Left ventricle myocardium superior (tissue), 1 donor: Measurements from ENCODE around the gene CYP2C8. TPM values are rescaled to one million over a fixed set of nuclear protein-coding genes. Genes with fewer than 3 reads are reported as not detected.
"Not testable (repeated sequence)": the region's sequence is repeated elsewhere in the genome, so short reads cannot be mapped to it uniquely, and the experiment has no call there.

Source experiments
- ATAC-seq: fragments of 200-7000 bp; cut with Tn5 transposase; one replicate; pipeline ENCODE4 v1.9.1; 2020; ENCODE audit warnings: mild to moderate bottlenecking, moderate library complexity
- DNase-seq: peaks from one replicate; pipeline ENCODE4 v3.0.0-alpha.2; 2020
- intact Hi-C: fragments of 100-400 bp; cut with micrococcal nuclease; formaldehyde crosslinking; loops from one replicate; pipeline ENCODE4 v1.11.0; 2022
- long read RNA-seq: library from polyadenylated mRNA; unstranded; transcript quantifications from one replicate; pipeline ENCODE4 v2.0.0, GENCODE V29; 2021
- total RNA-seq: library from RNA; stranded (reverse); fragmentation: NEBNext Ultra II Directional; extraction: Animal tissue kit (Norgen Biotek cat#: 25700); gene quantifications from one replicate; pipeline ENCODE4 v1.2.1, GENCODE V29; 2021
- donor health status: DM: no; HTN: yes; CAD: no; lungs with severe emphysema.

The CYP2C8 gene
- not detected for total RNA-seq
- long read RNA-seq: 0 reads

GRCh38 chr10:95069286-95069685 lies at the start of gene CYP2C8:
TSS of gene CYP2C8 (minus strand) at chr10:95069497. CDS start at chr10:95069402, 95 bp downstream.
- ATAC-seq: no peak
- intact Hi-C loops: no loop called here
- DNase-seq: no peak

DNA sequence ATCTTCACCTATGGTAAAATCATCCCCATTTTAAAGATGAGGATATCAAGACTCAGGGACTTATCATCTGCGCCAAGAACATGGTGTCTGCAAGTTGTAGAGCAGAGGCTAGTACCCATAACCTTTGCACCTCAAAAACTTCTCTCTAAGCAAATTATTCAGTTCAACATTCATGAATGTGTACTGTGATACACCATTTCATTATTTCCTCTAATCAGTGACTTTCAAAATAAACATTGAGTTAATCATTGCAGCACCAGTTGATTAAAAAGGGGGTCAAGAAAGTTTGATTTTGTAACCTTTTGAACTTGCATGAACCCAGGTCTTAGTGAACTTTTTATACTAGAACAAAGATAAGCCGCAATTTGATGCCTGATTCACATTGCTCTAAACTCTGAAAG lies 47.6 kb upstream of the CYP2C8 start:
- ATAC-seq (no peak), DNase-seq (no peak)
- intact Hi-C loops: no loop called here

DNA sequence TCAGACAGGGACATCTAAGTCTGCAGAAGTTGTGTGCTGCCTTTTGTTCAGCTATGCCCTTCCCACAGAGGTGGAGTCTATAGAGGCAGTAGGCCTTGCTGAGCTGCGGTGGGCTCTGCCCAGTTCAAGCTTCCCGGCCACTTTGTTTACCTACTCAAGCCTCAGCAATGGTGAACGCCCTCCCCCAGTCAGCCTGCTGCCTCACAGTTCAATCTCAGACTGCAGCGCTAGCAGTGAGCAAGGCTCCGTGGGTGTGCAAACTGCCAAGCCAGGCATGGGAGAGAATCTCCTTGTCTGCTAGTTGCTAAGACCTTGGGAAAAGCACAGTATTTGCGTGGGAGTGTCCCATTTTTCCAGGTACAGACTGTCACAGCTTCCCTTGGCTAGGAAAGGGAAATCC lies 41.5 kb upstream of the CYP2C8 start:
- DNase-seq, intact Hi-C loops, ATAC-seq: not testable (repeated sequence)

- DNase-seq (no peak), ATAC-seq (no peak)
- intact Hi-C loops: no loop called here
Observed at GRCh38 chr10:95097805-95098204, 28.5 kb upstream of the CYP2C8 start.

GRCh38 chr10:95096143-95096542 lies 26.8 kb upstream of the CYP2C8 start:
- intact Hi-C loops: no loop called here
- ATAC-seq (no peak), DNase-seq (no peak)

GRCh38 chr10:95079626-95080025 lies 10.3 kb upstream of the CYP2C8 start:
- intact Hi-C loops, DNase-seq, ATAC-seq: not testable (repeated sequence)

DNA sequence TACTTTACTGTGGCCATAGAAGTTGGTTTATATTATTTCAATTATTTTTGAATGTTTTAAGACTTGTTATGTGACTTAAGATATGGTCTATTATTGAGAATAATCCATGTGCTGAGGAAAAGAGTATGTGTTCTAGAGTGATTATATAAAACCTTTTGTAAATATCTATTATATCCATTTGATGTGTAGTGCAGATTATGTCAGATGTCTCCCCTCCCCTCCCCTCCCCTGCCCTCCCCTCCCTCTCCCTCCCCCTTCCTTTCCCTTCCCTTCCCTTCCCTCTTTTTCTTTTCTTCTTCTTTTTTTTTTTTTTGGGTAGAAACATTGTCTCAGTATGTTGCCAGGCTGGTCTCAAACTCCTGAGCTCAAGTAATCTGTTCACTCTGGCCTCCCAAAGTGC lies 8.3 kb upstream of the CYP2C8 start:
- intact Hi-C loops: no loop called here
- DNase-seq (no peak), ATAC-seq (no peak)

DNA sequence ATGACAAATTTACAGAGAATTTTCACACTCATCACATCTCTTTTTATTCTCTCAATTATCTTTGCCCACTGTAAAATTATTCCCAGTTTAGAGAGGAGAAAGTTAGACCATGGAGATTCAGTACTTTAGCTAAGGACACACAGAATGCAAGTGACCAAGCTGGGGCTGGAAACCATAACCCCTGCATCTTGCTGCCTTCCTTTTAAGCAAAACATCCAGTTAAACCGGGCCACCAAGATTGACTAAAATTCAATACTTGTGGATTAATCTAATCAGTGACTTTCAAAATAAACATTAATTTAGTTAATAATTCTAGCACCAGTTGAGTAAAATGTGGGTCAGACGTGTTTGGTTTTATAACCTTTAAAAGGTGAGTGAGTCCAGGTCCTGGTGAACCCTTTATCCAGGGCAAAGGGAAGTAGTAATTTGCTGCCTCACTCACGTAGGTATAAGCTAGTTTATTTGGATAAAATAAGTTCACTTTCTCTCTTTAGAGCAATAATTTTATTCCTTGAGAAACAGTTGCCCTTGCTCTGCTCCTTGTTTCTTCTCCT lies 1.9 kb upstream of the CYP2C8 start:
- no peak for ATAC-seq
- DNase-seq: no peak
- intact Hi-C loops: no loop called here

GRCh38 chr10:95064125-95064524 lies 5.2 kb downstream of the CYP2C8 start:
- DNase-seq, intact Hi-C loops, ATAC-seq: not testable (repeated sequence)

DNA sequence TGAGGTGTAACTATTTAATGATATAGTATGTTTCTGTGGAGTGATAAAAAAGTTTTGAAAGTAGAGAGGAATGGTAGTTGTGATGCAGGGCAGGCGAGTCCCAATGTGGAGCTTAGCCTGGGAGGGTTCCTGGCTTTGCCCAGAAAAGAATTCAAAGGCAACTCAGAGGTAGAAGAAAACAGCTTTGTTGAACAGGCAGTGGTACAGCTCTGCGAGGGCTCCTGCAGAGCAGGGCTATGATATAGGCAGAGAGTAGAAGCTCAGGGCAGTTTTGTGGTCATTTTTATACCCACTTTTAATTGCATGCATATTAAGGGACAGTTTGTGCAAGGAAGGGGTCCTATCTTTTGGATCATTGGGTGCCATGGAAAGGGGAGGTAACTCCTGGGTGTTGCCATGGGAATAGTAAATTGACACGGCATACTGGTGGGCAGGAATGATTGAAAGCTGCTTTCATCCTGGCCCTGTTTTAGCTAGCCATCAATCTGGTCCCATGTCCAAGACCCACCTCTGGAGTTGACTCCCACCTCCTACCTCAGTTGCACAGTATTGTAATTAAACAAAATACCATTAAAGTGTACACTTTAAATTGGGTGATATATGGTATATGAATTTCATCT lies 12.4 kb downstream of the CYP2C8 start:
- DNase-seq: no peak
- ATAC-seq: no peak
- intact Hi-C loops: no loop called here

DNA sequence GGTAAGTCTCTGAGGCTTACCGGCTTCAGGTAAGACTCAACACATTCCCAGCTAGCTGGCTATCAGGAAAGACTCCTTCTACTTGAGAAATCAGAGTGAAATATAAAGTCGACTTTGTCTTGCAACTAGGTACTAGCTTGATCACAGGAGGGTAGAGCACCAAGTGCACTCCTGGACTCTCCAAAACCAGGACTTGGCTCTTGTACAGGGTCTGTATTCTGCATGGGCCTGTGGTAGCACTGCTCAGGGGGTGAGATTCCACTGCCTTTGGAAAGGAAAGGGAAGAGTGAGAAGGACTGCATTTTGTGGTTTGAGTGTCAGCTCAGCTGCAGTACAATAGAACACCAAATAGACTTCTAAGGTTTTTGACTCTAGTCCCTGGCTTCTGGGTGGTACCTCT lies 19.4 kb downstream of the CYP2C8 start:
- DNase-seq (no peak), ATAC-seq (no peak)

GRCh38 chr10:95048206-95048605 lies 21.1 kb downstream of the CYP2C8 start:
- no peak for ATAC-seq
- intact Hi-C loops: no loop called here
- DNase-seq: no peak

More for the DNA sequence above, 19.4 kb downstream of the CYP2C8 start:
- intact Hi-C loops: no loop called here

- ATAC-seq (no peak), DNase-seq (no peak)
- intact Hi-C loops: no loop called here
Observed at GRCh38 chr10:95039281-95039680, 30.0 kb downstream of the CYP2C8 start.

GRCh38 chr10:95035332-95036295 lies 33.7 kb downstream of the CYP2C8 start:
- no peak for DNase-seq
- ATAC-seq: no peak
- intact Hi-C loops: no loop called here

DNA sequence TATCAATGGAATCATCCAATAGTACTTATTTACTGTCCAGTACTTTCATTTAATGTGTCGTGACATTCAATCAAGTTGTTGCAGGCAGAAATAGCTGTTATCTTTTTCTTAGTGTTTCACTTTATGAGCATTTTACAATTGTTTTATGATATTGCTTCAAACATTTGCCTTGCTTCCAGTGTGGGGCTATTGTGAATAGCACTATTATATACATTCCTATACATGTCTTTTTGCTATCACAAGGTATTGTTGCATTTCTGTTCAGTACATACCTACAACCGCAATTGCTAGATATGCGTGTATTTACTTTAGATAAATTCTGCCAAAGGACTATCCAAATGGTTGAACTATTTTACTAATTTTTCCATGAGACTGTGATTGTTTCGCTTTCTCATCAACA lies 34.9 kb downstream of the CYP2C8 start:
- intact Hi-C loops: no loop called here
- ATAC-seq (no peak), DNase-seq (no peak)

DNA sequence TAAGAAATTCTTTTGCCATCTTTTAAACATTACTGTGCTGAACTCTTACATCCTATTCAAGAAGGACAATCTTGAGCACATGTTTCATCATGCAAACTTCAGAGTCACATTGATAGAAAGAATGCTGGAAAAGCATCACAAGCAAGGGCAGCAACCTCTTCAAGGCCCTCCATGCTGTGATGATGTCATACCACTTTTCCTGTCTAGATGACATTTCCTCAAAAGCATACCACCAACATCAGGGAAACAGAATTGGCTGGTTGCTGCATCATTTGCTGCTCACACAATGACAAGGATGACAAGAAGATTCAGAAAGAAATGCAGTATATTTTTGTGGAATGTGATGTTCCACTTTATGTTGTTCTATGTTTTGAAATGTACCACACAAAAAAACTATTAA lies 37.6 kb downstream of the CYP2C8 start:
- intact Hi-C loops: no loop called here
- DNase-seq (no peak), ATAC-seq (no peak)

DNA sequence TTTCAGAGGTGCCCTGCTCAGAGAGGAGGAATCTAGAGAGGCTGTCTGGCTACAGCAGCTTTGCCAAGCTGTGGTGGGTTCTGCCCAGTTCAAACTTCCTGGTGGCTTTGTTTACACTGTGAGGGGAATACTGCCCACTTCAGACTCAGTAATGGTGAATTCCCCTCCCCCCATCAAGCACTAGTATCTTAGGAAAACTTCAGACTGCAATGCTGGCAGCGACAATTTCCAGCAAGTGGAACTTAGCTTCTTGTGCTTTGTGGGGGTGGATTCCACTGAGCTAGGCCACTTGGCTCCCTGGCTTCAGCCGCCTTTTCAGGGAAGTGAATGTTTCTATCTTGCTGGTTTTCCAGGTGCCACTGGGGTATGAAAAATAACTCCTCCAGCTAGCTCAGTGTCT lies 42.8 kb downstream of the CYP2C8 start:
- DNase-seq (no peak), ATAC-seq (no peak)
- intact Hi-C loops: no loop called here

DNA sequence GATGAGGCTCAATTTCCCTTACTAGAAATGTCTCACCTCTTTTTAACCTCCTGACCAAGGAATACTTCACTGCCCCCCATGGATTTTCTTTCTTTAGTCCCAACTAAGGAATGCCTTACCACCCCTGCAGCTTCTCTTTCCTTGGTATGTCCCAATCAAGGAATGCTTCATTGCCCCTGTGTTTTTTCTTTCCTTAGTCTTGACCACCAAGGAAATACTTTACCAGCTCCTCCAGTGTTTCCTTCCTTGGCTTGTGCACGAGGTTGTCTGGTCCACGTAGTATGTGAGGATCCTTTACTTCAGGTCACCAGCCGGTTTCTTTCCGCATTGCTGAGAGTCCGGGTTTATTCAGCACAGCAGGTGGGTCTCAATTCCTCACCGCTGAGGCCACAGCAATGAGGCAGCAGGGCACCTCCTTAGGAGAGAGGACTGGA lies 71.5 kb downstream of the CYP2C8 start:
- no peak for DNase-seq
- ATAC-seq: no peak
- intact Hi-C loops: no loop called here

GRCh38 chr10:94992811-94993210 lies 76.5 kb downstream of the CYP2C8 start:
- no peak for ATAC-seq
- intact Hi-C loops: no loop called here
- no peak for DNase-seq

- intact Hi-C loops: no loop called here
- ATAC-seq (no peak), DNase-seq (no peak)
Observed at GRCh38 chr10:94991243-94991888, 77.9 kb downstream of the CYP2C8 start.
